ENCODE data around the gene WNK1. TPM values are rescaled to one million over a fixed set of nuclear protein-coding genes. Genes with fewer than 3 reads are reported as not detected.

WNK1 gene
- total RNA-seq, 1 donor from 2014 or later: 178 TPM

DNA sequence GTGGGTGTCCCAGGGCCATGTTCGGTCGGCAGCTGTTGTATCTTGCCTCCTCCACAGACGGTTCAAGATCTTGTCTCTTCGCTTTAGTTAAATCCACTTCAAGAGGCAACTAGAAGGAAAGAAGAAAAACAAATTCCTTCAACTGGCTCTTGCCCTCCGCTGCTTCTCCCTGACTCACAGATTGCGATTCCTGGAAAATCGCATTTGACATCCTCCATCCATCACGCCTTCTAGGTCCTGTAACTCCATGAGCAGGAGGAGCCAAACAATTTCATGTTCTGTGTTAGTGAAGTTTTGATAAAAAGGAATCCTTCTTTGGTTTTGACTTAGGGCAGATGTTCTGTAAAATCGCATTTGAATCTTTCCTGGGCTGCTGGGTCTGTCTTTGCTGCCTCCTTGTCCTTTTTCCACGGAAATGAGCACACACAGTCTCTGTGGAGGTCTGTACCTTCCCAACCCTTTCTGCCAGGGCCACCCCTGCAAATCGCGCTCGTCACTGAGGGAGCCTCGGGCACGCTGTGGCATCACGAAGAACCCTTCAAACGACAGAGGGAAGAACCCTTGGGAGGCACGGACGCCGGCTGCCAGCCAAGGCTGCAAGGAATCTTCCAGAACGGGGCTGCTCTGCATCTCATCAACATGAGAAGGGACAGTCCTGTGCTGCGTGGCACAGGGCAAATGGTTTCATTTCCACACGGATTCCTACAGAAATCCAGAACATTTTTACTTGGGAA is 164.5 kb downstream of the WNK1 start:
- Histone ChIP-seq H3K36me3 (peaks cover 38 to 69% of the 10 kb centered on the region in 2 donors), H3K27ac (no peak overlapping the region), H3K9me3 (no peaks in the 10 kb centered on the region), H3K4me1 (no peaks in the 10 kb centered on the region), H3K27me3 (no peaks in the 10 kb centered on the region), H3K4me3 (no peak overlapping the region)
- TF ChIP-seq, protein P1, sequence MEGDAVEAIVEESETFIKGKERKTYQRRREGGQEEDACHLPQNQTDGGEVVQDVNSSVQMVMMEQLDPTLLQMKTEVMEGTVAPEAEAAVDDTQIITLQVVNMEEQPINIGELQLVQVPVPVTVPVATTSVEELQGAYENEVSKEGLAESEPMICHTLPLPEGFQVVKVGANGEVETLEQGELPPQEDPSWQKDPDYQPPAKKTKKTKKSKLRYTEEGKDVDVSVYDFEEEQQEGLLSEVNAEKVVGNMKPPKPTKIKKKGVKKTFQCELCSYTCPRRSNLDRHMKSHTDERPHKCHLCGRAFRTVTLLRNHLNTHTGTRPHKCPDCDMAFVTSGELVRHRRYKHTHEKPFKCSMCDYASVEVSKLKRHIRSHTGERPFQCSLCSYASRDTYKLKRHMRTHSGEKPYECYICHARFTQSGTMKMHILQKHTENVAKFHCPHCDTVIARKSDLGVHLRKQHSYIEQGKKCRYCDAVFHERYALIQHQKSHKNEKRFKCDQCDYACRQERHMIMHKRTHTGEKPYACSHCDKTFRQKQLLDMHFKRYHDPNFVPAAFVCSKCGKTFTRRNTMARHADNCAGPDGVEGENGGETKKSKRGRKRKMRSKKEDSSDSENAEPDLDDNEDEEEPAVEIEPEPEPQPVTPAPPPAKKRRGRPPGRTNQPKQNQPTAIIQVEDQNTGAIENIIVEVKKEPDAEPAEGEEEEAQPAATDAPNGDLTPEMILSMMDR (IDR thresholded peaks at IDR 0.05): no peak
- DNase-seq (ENCODE audit: low spot score in 2 of 2): no peak
- intact Hi-C loops (cut with DNase I): no loop called here

DNA sequence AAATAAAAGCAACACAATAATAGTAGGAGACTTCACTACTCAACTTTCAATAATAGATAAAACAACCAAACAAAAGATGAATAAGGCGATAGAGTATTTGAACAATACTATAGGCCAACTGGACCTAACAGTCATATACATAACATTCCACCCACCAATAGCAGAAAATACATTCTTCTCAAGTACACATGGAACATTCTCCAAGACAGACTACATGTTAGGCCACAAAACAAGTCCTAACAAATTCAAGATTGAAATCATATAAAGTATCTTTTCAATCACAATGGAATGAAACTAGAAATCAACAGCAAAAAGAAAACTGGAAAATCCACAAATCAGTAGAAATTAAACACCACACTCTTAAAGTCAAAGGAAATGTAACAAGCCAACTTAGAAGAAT is 168.3 kb downstream of the WNK1 start:
- Histone ChIP-seq H3K9me3 (no peaks in the 10 kb centered on the region), H3K4me1 (no peaks in the 10 kb centered on the region), H3K27ac (no peak overlapping the region), H3K27me3 (no peaks in the 10 kb centered on the region), H3K36me3 (peaks cover 44 to 76% of the 10 kb centered on the region in 2 donors), H3K4me3 (no peak overlapping the region)
- TF ChIP-seq, protein P1 (IDR thresholded peaks at IDR 0.05): no peak
- DNase-seq (ENCODE audit: low spot score in 2 of 2): no peak
- intact Hi-C loops (cut with DNase I): no loop called here

DNA sequence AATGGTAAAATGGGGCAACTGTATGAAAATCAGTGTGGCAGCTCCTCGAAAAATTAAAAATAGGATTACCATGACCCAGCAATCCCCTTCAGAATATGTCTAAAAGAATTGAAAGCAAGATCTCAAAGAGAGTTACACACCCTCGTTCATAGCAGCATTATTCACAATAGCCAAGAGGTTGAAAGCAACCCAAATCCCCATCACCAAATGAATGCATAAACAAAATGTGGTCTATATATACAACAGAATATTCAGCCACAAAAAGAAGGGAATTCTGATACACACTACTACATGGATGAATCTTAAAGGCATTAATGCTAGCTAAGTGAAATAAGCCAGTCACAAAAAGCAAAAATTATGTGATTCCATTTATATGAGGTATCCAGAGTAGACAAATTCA is 169.9 kb downstream of the WNK1 start:
- no peak for DNase-seq (ENCODE audit: low spot score in 2 of 2)
- H3K36me3 ChIP-seq: peaks cover 44 to 76% of the 10 kb centered on the region in 2 donors
- H3K27me3 ChIP-seq: no peaks in the 10 kb centered on the region
- H3K4me3 ChIP-seq: no peak overlapping the region
- H3K27ac ChIP-seq: no peak overlapping the region
- TF ChIP-seq, protein P1 (IDR thresholded peaks at IDR 0.05): no peak
- H3K4me1 ChIP-seq: no peaks in the 10 kb centered on the region
- H3K9me3 ChIP-seq: no peaks in the 10 kb centered on the region
- intact Hi-C loops (cut with DNase I): no loop called here

DNA sequence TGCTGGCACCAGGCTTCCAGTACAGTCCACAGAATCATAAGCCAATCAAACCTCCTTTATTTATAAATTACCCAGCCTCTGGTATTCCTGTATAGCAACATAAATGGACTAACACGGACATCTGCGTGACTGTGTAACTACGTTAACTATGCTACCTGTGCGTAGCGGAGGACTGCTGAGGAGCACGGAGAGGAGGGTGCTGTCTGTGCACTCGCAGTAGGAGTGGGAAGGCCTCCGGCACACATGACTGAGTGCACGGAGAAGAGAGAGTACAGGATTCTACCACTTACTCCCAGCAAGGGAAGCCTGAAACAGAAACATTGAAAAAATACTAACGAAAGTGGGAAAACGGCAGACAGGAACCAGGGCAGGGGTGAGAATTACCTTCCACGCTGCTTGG is 174.3 kb downstream of the WNK1 start:
- intact Hi-C loops (cut with DNase I): no loop called here
- TF ChIP-seq, protein P1 (IDR thresholded peaks at IDR 0.05): no peak
- no peak for DNase-seq (ENCODE audit: low spot score in 2 of 2)
- no peaks in the 10 kb centered on the region for H3K27me3 ChIP-seq
- H3K4me3 ChIP-seq: no peak overlapping the region
- no peaks in the 10 kb centered on the region for H3K4me1 ChIP-seq
- no peaks in the 10 kb centered on the region for H3K9me3 ChIP-seq
- H3K36me3 ChIP-seq: peaks cover 73 to 85% of the 10 kb centered on the region in 2 donors
- no peak overlapping the region for H3K27ac ChIP-seq

DNA sequence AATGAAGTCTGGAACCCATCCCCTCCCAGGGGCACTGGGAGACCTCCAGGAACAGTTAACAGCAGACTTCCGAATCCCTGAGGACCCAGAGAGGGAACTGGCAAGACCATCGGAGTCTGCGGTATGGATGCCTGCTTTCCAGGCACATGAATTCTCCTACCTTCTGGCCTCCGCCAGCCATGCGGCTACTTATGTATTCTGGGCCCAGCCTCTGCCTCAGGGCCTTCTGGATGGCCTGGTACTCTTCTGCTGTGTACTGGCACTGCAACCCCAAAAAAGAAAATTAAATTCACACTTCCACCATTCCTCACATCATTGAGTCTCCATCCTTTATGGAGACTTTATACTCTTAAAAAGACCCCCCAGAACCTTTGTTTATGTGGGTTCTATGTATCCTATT is 178.7 kb downstream of the WNK1 start:
- DNase-seq (ENCODE audit: low spot score in 2 of 2): no peak
- peaks cover 49 to 61% of the 10 kb centered on the region in 2 donors for H3K36me3 ChIP-seq
- intact Hi-C loops (cut with DNase I): no loop called here

More for the DNA sequence above, 178.7 kb downstream of the WNK1 start:
- no peaks in the 10 kb centered on the region for H3K27me3 ChIP-seq
- TF ChIP-seq, protein P1 (IDR thresholded peaks at IDR 0.05): no peak
- no peak overlapping the region for H3K27ac ChIP-seq
- H3K4me1 ChIP-seq: no peaks in the 10 kb centered on the region
- H3K4me3 ChIP-seq: no peak overlapping the region
- no peaks in the 10 kb centered on the region for H3K9me3 ChIP-seq
